ENCODE data around the gene LNPK. TPM values are rescaled to one million over a fixed set of nuclear protein-coding genes. Genes with fewer than 3 reads are reported as not detected.
"Not testable (repeated sequence)": the region's sequence is repeated elsewhere in the genome, so short reads cannot be mapped to it uniquely, and the experiment has no call there.

LNPK gene
- total RNA-seq, 1 experiment from 2014 or later, result 29.5 TPM

DNA sequence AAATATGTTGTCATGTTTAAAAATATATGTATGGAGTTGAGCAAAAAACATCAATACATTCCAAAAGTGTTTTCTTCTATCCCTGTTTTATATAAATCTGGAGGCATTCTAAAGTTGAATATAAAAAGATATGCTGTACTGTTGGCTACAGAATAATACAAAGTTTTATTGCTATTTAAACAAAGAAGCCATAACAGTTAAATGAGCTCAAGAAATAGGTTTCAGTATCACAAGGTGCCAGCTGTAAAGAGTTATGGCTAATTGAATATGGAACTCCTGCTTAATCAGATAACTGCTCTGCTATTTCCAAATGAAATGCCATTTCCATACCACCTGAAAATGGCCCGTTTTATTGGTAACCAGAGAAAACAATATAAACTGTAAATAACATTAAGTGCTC lies 55.0 kb downstream of the LNPK start:
- DNase-seq, result no peak
- Histone ChIP-seq H3K27me3 (no peaks in the 10 kb centered on the region), H3K36me3 (0 out of 2 replicates have a peak, but pooled peaks cover 5% of the 10 kb centered on the region), H3K4me1 (no peaks in the 10 kb centered on the region), H3K4me3 (no peak overlapping the region), H3K9me3 (replicated peaks) (no peaks in the 10 kb centered on the region), H3K27ac (no peak overlapping the region)

DNA sequence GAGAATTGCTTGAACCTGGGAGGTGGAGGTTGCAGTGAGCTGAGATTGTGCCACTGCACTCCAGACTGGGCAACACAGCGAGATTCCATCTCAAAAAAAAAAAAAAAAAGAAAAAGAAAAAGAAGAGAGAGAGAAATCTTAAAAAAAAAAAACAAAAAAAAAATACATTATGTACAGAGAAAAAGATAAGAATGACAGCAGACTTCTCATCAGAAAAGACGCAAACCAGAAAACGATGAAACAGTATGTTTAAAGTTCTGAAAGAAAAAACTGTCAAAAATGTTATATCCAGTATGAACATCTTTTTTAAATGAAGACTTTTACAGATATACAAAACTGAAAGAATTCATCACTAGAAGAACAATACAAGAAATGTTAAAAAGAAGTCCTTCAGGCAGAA lies 60.4 kb downstream of the LNPK start:
- no peaks in the 10 kb centered on the region for H3K4me1 ChIP-seq
- peaks cover 11% of the 10 kb centered on the region for H3K36me3 ChIP-seq
- DNase-seq, result no peak
- no peaks in the 10 kb centered on the region for H3K9me3 ChIP-seq (replicated peaks)
- H3K27me3 ChIP-seq, result no peaks in the 10 kb centered on the region
- no peak overlapping the region for H3K4me3 ChIP-seq
- H3K27ac ChIP-seq, result no peak overlapping the region

DNA sequence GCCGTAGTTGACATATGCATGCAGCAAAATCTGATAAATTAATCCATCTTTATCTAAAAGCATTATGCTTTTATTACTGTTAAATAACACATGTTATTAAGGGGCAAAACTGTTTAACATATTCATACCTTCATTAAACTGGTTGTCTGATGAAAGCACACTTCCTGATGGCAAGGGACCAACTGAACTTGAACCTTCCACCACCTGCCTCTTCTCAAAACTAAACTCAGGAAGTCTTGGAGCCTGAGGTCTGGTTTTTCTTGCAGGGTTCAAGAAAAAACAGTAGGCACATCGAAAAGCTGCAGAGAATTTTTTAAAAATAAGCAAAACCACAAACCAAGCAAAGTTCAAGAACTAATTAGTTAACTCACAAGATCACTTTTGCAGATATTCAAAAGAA lies 64.9 kb downstream of the LNPK start:
- Histone ChIP-seq H3K36me3 (peaks cover 13% of the 10 kb centered on the region), H3K4me3 (no peak overlapping the region), H3K4me1 (no peaks in the 10 kb centered on the region), H3K27ac (no peak overlapping the region), H3K27me3 (no peaks in the 10 kb centered on the region), H3K9me3 (replicated peaks) (no peaks in the 10 kb centered on the region)
- no peak for DNase-seq

DNA sequence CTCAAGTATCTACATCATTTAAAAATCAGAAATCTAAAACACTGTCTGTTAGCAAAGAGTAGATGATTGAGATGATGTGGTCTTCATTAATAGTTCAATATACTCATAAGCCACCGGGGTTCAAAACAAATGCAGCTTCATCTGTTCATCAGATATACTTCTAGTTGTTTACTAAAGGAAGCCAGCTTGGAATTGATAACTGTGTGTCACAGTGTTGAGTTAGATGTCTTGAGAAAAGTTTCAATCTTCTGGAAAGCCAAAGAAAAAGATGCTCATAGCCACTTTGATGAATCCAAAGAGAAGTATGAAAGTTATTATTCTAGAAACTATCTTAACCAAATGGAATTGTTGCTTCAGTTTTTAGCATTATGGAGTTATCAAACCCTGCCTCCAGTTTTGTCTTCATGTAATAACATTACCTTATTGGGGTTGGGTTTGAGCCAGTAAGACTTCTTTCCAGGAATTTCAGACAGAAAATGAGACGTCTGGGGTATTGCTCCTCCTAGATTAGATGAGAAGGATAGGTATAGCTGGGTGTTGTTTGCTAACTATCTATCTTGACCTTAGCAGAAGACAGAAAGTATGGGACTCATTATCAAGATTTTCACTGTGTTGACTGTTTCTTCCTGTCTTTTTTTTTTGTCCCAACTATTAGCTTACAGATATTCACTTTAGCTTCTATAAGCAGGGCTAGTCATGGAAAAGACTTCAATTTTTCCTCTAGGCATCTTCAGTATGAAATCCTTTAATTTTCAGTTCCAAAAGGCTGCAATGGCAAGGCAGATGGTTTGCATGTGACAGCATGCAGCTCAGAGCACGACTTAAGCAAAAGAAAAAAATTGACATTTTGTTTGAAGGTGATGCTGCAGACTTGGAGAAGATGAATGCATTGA lies 66.5 kb downstream of the LNPK start:
- DNase-seq, result no peak
- H3K27me3 ChIP-seq, result no peaks in the 10 kb centered on the region
- no peaks in the 10 kb centered on the region for H3K9me3 ChIP-seq (replicated peaks)
- no peak overlapping the region for H3K4me3 ChIP-seq
- H3K27ac ChIP-seq, result no peak overlapping the region
- peaks cover 13% of the 10 kb centered on the region for H3K36me3 ChIP-seq
- H3K4me1 ChIP-seq, result no peaks in the 10 kb centered on the region

DNA sequence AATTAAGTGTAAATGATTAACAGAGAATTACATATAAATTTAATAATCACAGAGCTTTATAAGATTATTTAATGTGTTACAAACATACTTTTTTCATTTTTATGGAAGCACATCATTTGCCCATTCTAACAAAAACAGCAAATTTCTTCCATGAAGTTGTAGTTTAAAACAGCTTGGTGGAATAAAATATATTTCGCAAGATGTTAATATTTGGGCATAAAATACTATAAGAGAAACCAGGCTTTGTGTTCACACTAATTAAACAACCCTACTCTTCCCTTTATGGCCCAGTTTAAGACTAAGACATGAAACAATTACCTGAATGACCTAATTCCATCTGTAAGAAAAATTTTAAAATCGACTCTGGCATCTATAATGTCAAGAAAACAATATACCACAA lies 69.4 kb downstream of the LNPK start:
- H3K36me3 ChIP-seq, result peaks cover 15% of the 10 kb centered on the region
- no peak for DNase-seq
- H3K27ac ChIP-seq, result no peak overlapping the region
- no peaks in the 10 kb centered on the region for H3K27me3 ChIP-seq
- H3K4me3 ChIP-seq, result no peak overlapping the region
- no peaks in the 10 kb centered on the region for H3K4me1 ChIP-seq
- no peaks in the 10 kb centered on the region for H3K9me3 ChIP-seq (replicated peaks)

DNA sequence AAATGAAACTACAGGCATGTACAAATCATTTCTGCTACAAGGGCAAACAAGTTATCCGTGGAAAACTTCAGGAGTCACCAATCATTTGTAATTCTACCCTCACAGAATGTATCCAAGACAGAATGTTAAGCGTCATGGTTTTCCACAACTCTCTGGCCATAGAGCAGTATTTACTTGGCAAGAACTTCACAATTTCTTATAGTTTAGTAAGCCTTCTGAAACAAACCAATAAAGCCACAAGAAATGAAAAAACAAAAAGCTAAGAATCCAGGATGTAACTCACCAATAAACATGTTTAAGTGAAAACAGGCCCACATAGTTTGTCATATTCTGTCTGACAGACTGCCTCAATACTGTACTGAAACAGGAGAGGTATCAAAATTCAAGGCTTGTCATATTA lies 70.3 kb downstream of the LNPK start:
- peaks cover 13% of the 10 kb centered on the region for H3K36me3 ChIP-seq
- H3K27ac ChIP-seq, result no peak overlapping the region
- no peaks in the 10 kb centered on the region for H3K27me3 ChIP-seq
- DNase-seq, result no peak
- H3K9me3 ChIP-seq (replicated peaks), result no peaks in the 10 kb centered on the region
- no peak overlapping the region for H3K4me3 ChIP-seq
- H3K4me1 ChIP-seq, result no peaks in the 10 kb centered on the region

DNA sequence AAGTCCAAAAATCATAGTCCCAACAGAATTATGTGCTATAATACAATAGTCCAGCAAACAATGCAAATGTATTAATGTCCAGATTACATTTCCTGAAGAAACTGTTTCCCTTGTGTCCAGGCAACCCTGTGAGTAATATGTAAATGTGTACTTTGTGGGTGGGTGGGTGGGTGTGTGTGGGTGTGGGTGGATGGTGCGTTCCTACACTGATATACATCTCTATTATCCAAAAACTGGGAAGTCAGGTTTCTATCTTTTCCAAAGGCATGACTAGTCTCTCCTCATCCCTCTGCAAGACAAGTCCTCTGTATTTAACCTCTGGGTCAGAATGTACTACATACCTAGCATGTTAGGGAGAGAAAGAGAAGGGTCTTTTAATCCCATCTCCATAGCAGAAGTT lies 71.6 kb downstream of the LNPK start:
- H3K4me1 ChIP-seq, result no peaks in the 10 kb centered on the region
- no peak for DNase-seq
- H3K36me3 ChIP-seq, result peaks cover 17% of the 10 kb centered on the region
- no peaks in the 10 kb centered on the region for H3K9me3 ChIP-seq (replicated peaks)
- no peak overlapping the region for H3K27ac ChIP-seq
- no peaks in the 10 kb centered on the region for H3K27me3 ChIP-seq
- H3K4me3 ChIP-seq, result no peak overlapping the region

DNA sequence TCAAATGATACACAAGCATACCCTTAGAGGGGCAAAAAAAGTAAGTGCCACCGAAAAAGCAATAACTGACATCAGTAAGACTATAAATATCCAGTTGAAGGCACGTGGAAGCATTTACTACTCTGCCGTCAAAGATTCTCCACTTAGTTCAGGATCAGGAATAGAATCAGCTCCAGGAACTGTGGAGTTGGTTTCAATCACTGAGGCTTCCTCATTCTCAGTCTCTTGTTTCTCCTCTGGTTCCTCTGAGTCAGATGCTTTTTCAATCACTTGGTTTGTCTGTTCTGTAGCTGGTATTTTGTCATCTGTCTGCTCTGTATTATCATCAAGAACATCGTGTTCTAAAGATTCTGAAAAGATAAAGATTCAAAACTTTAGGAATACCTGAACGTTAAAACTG lies 72.2 kb downstream of the LNPK start:
- Histone ChIP-seq H3K4me3 (no peak overlapping the region), H3K4me1 (no peaks in the 10 kb centered on the region), H3K9me3 (replicated peaks) (no peaks in the 10 kb centered on the region), H3K36me3 (peaks cover 17% of the 10 kb centered on the region), H3K27me3 (no peaks in the 10 kb centered on the region), H3K27ac (no peak overlapping the region)
- DNase-seq, result no peak

DNA sequence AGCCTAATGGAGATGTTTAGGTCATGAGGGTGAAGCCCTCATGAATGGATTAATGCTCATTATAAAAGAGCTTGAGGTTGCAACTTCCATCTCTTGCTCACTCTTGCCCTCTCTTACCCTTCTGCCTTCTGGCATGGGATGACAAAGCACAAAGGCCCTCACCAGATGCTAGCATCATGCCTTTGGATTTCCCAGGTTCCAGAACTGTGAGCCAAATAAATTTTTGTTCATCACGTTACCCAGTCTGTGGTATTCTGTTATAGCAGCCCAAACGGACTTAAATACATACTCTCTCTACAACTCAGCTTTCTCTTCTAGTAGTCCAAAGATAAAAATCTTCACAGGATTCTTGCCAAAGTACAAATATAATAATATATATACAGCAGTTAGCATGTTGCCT lies 75.8 kb downstream of the LNPK start:
- no peak for DNase-seq
- Histone ChIP-seq H3K4me1 (no peaks in the 10 kb centered on the region), H3K36me3 (peaks cover 10% of the 10 kb centered on the region), H3K27me3 (no peaks in the 10 kb centered on the region), H3K4me3 (no peak overlapping the region), H3K27ac (no peak overlapping the region), H3K9me3 (replicated peaks) (0 out of 2 replicates have a peak, but pooled peaks cover 2% of the 10 kb centered on the region)

DNA sequence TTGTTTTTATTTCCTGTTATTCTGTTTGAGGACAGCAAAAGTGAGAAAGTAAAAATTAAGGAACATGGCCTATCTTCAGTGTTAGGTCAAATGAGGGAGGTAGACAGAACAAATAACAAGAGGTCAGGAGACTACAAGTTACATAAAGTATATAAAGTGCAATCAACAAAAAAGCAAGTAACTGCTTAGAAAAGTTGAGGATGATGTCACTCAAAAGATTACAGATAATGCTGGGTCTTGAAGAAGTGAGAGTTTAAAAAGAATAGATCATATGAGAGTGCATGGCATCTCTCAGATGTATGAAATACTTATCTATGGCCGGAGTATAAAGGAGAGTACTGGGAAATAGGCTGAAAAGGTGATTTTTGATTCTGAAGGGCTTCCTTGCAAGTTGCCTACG lies 79.9 kb downstream of the LNPK start:
- no peak overlapping the region for H3K27ac ChIP-seq
- H3K27me3 ChIP-seq, result no peaks in the 10 kb centered on the region
- 0 out of 2 replicates have a peak, but pooled peaks cover 4% of the 10 kb centered on the region for H3K36me3 ChIP-seq
- no peak overlapping the region for H3K4me3 ChIP-seq
- H3K4me1 ChIP-seq, result no peaks in the 10 kb centered on the region
- H3K9me3 ChIP-seq (replicated peaks), result 0 out of 2 replicates have a peak, but pooled peaks cover 2% of the 10 kb centered on the region
- no peak for DNase-seq

DNA sequence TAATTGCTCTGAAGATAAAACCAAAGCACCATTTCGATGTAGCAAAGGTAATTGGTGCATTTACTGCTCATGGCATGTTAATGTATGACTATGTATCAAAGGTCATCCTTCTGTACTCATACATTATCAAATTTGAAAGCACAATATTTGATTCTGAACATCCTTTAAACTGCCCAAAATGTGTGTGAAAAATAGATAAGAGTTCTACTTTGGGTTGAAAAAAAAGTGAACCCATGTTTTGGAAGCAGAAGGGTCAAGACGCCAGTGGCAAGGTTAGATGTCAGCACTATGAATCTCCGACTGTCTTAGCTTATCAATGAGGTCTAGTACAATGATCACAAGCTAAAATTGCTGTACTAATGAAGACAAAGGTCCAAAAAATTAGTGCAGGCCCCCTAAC lies 83.1 kb downstream of the LNPK start:
- no peak overlapping the region for H3K27ac ChIP-seq
- H3K4me3 ChIP-seq, result no peak overlapping the region
- no peak for DNase-seq
- H3K27me3 ChIP-seq, result no peaks in the 10 kb centered on the region
- no peaks in the 10 kb centered on the region for H3K4me1 ChIP-seq
- no peaks in the 10 kb centered on the region for H3K36me3 ChIP-seq
- H3K9me3 ChIP-seq (replicated peaks), result 0 out of 2 replicates have a peak, but pooled peaks cover 2% of the 10 kb centered on the region

DNA sequence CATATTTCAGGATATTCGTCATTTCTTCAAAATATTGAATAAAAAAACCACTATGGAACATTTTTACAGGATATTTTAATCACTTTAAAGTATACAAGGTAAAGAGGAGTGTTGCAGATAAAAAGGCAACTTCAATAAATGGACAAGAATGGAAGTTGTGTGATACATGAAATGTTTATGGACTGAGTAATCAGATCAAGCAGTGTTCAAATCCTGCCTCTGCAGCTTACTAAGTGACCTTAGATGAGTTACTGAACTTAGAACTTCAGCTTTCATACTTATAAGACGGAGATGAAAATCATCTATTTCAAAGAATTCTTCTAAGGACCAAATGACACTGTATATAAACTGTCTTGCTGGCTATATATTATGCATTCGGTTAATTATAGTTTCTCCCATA lies 87.2 kb downstream of the LNPK start:
- Histone ChIP-seq H3K27ac (no peak overlapping the region), H3K4me3 (no peak overlapping the region), H3K4me1 (no peaks in the 10 kb centered on the region), H3K9me3 (replicated peaks) (no peaks in the 10 kb centered on the region; the same call in 1 of the 2 replicates), H3K27me3 (no peaks in the 10 kb centered on the region), H3K36me3 (no peaks in the 10 kb centered on the region)
- DNase-seq, result no peak

DNA sequence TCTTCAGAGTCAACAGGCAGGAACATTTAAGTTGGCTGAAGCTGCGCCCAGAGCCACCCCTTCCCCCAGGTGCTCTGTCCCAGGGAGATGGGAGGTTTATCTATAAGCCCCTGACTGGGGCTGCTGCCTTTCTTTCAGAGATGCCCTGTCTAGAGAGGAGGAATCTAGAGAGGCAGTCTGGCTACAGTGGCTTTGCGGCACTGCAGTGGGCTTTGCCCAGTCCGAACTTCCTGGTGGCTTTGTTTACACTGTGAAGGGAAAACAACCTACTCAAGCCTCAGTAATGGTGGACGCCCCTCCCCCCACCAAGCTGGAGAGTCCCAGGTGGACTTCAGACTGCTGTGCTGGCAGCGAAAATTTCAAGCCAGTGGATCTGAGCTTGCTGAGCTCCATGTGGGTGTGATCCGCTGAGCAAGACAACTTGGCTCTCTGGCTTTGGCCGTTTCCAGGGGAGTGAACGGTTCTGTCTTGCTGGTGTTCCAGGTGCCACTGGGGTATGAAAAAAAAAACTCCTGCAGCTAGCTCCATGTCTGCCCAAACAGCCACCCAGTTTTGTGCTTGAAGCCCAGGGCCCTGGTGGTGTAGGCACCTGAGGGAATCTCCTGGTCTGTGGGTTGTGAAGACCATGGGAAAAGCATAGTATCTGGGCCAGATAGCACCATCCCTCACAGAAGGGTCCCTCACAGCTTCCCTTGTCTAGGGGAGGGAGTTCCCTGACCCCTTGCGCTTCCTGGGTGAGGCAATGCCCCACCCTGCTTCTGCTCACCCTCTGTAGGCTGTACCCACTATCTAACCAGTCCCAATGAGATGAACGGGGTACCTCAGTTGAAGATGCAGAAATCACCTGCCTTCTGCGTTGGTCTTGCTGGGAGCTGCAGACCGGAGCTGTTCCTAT lies 88.0 kb downstream of the LNPK start:
- not testable (repeated sequence) for DNase-seq; H3K36me3 ChIP-seq; H3K9me3 ChIP-seq (replicated peaks); H3K27me3 ChIP-seq; H3K4me1 ChIP-seq; H3K4me3 ChIP-seq; H3K27ac ChIP-seq

DNA sequence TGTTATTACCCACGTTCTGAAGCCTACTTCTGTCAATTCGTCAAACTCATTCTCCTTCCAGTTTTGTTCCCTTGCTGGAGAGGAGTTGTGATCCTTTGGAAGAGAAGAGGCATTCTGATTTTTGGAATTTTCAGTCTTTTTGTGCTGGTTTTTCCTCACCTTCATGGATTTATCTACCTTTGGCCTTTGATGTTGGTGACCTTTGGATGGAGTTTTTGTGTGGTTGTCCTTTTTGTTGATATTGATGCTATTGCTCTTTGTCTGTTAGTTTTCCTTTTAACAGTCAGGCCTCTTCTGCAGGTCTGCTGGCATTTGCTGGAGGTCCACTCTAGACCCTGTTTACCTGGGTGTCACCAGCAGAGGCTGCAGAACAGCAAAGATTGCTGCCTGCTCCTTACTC lies 88.8 kb downstream of the LNPK start:
- H3K9me3 ChIP-seq (replicated peaks); H3K27ac ChIP-seq; H3K4me1 ChIP-seq; H3K36me3 ChIP-seq; H3K27me3 ChIP-seq; DNase-seq; H3K4me3 ChIP-seq: not testable (repeated sequence)

DNA sequence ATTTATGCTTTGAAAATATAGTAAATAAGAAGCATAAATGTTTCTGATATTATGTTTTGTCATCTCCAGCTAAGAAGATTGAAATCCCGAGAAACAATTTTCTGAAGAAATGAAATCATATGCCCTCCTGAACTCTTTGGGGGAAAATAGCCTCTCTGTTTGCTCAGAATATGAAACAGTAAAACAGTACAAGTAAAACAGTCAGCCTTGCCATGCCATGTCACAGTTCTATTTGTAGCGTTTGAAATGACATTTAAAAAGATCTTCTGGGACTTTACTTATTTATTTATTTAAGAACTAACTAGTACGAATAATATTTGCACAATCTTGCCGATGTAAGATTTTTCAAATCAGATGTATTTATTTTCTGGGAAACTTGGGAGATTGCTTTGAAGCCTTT lies 98.0 kb downstream of the LNPK start:
- H3K9me3 ChIP-seq (replicated peaks), result no peaks in the 10 kb centered on the region
- H3K27me3 ChIP-seq, result no peaks in the 10 kb centered on the region
- 0 out of 2 replicates have a peak, but pooled peaks cover 2% of the 10 kb centered on the region for H3K4me1 ChIP-seq
- no peak for DNase-seq
- H3K27ac ChIP-seq, result no peak overlapping the region
- H3K36me3 ChIP-seq, result no peaks in the 10 kb centered on the region
- no peak overlapping the region for H3K4me3 ChIP-seq
